Fibroblast of skin of left quadriceps (primary cell): Measurements from ENCODE around the gene TMEM233.

Experiments used
- DNase-seq, 2 experiments: peaks; one replicate each; pipeline ENCODE4 v3.0.0-alpha.2; 2013; ENCODE audit warnings: low read depth in 2 of 2

Gene TMEM233

GRCh38 chr12:119593578-119594398, at the start of gene TMEM233:
Gene TMEM233, plus strand, starts transcription at chr12:119593774. Its CDS starts 75 bp downstream, at chr12:119593849.
- no peak for DNase-seq

- peak; percentile 29 to 30 for DNase-seq
Measured at GRCh38 chr12:119544765-119545625, 48.6 kb upstream of the TMEM233 start.

- no peak for DNase-seq
Measured at GRCh38 chr12:119546340-119546739, 47.2 kb upstream of the TMEM233 start.

- DNase-seq = no peak
Measured at GRCh38 chr12:119547001-119547400, 46.6 kb upstream of the TMEM233 start.

GRCh38 chr12:119556854-119557253, 36.7 kb upstream of the TMEM233 start:
- DNase-seq = no peak

- no peak for DNase-seq
Measured at GRCh38 chr12:119565404-119565803, 28.2 kb upstream of the TMEM233 start.

- DNase-seq = no peak
Measured at GRCh38 chr12:119570771-119571170, 22.8 kb upstream of the TMEM233 start.

- no peak for DNase-seq
Measured at GRCh38 chr12:119573086-119573485, 20.5 kb upstream of the TMEM233 start.

- no peak for DNase-seq
Measured at GRCh38 chr12:119574255-119574654, 19.3 kb upstream of the TMEM233 start.

GRCh38 chr12:119576118-119576810, 17.3 kb upstream of the TMEM233 start:
- no peak for DNase-seq

- DNase-seq = no peak
Measured at GRCh38 chr12:119576915-119577314, 16.7 kb upstream of the TMEM233 start.

GRCh38 chr12:119578112-119578511, 15.5 kb upstream of the TMEM233 start:
- DNase-seq = no peak

- no peak for DNase-seq
Measured at GRCh38 chr12:119589097-119589496, 4.5 kb upstream of the TMEM233 start.

- no peak for DNase-seq
Measured at GRCh38 chr12:119589634-119590033, 3.9 kb upstream of the TMEM233 start.

- no peak for DNase-seq
Measured at GRCh38 chr12:119592232-119592631, 1.3 kb upstream of the TMEM233 start.

- no peak for DNase-seq
Measured at GRCh38 chr12:119594399-119594730, 791 bp downstream of the TMEM233 start.

GRCh38 chr12:119594772-119595445, 1.3 kb downstream of the TMEM233 start:
- DNase-seq = no peak

- no peak for DNase-seq
Measured at GRCh38 chr12:119598159-119598558, 4.6 kb downstream of the TMEM233 start.

GRCh38 chr12:119601877-119602733, 8.5 kb downstream of the TMEM233 start:
- no peak for DNase-seq

- no peak for DNase-seq
Measured at GRCh38 chr12:119602734-119603094, 9.1 kb downstream of the TMEM233 start.

GRCh38 chr12:119603767-119604166, 10.2 kb downstream of the TMEM233 start:
- DNase-seq = no peak
